H1 (cell line): ENCODE results near the gene MYBPC2. TPM values are rescaled to one million over a fixed set of nuclear protein-coding genes. Genes with fewer than 3 reads are reported as not detected.

ENCODE experiments used
- CBX5 ChIP-seq: fragments of 300-800, 300-1000 bp; sonication (generic); IDR thresholded peaks from 2 replicates; pipeline ENCODE4 v1.7.1; 2016; ENCODE audit warnings: antibody characterized with exemption, low read length, low read depth
- CEBPB ChIP-seq: IDR thresholded peaks from 2 replicates; pipeline ENCODE4 v1.6.1; 2012; ENCODE audit warnings: low read depth, low read length
- MAFK ChIP-seq: IDR thresholded peaks from 2 replicates; pipeline ENCODE4 v1.6.1; 2012; ENCODE audit warnings: low read depth, mild to moderate bottlenecking, improper control_type of control experiment, low read length
- RBBP5 ChIP-seq: IDR thresholded peaks from 2 replicates; pipeline ENCODE4 v1.7.1; 2012; ENCODE audit warnings: low read depth, mild to moderate bottlenecking, inconsistent platforms, low read length, moderate library complexity, borderline replicate concordance
- polyA plus RNA-seq, 7 experiments: library from polyadenylated mRNA; depleted of rRNA in 3 of 7; stranded (reverse) in 5 of 7; unstranded in 2 of 7; fragments of >200 nt in 5 of 7; fragments of 200-250 nt in 2 of 7; gene quantifications; 1 replicate in 5 of 7; 2 replicates in 1 of 7; 4 replicates in 1 of 7; pipeline versions ENCODE4 v1.2.1 to v1.2.3, GENCODE V29; 2011 to 2013; ENCODE audit warnings: missing spikeins in 2 of 7, mixed read lengths in 2 of 7
- total RNA-seq: library from RNA; stranded (reverse); fragmentation: NEBNext Ultra II Directional; extraction: Animal tissue kit (Norgen Biotek cat#: 25700); gene quantifications from 2 replicates; pipeline ENCODE4 v1.2.1, GENCODE V29; 2021

MYBPC2 gene
- total and polyA plus RNA-seq, 2 of the 8 experiments (the other 6 are each of a cell fraction or from before 2014, with no cell fraction given) = 1.8 to 3.1 TPM

GRCh38 chr19:50495020-50495531 is 62.4 kb downstream of the MYBPC2 start (continued):
- TF ChIP-seq CEBPB = no peak
- no peak for TF ChIP-seq CBX5
- TF ChIP-seq MAFK = no peak
- no peak for TF ChIP-seq RBBP5
